GM04504 (cell line): ENCODE data around the gene IRS1.

Experiments used
- DNase-seq: peaks from one replicate; pipeline ENCODE4 v3.0.0-alpha.2; 2012; ENCODE audit warnings: low read depth

Gene IRS1

GRCh38 chr2:226687641-226688253 lies 111.9 kb downstream of the IRS1 start:
- no peak for DNase-seq

- no peak for DNase-seq
Measured at GRCh38 chr2:226684563-226684959, 115.1 kb downstream of the IRS1 start.

- DNase-seq: no peak
Measured at GRCh38 chr2:226683944-226684562, 115.6 kb downstream of the IRS1 start.

- DNase-seq: no peak
Measured at GRCh38 chr2:226683196-226683595, 116.4 kb downstream of the IRS1 start.
